DND-41 (cell line): ENCODE measurements around the gene SHROOM3.

Experiments used
- ATAC-seq: fragments of 200-7000 bp; cut with Tn5 transposase; 3 replicates; pipeline ENCODE4 v1.9.1; 2021; ENCODE audit warnings: low read depth; ENCODE audit not compliant: insufficient read depth
- DNase-seq: peaks from one replicate; pipeline ENCODE4 v3.0.0-alpha.2; 2020
- H2AFZ ChIP-seq: 2 replicates; pipeline ENCODE4 v1.6.0; 2012; ENCODE audit warnings: low read depth, low read length
- H3K27ac ChIP-seq: 2 replicates; pipeline ENCODE4 v1.5.1; 2012; ENCODE audit warnings: low read length, inconsistent platforms
- H3K27me3 ChIP-seq: fragments of 200-600 bp; sonication (generic); 2 replicates; pipeline ENCODE4 v1.6.0; 2012; ENCODE audit warnings: low read length, mild to moderate bottlenecking, inconsistent platforms; ENCODE audit not compliant: insufficient read depth, poor library complexity
- H3K36me3 ChIP-seq: 2 replicates; pipeline ENCODE4 v1.5.1; 2012; ENCODE audit warnings: low read length, inconsistent platforms; ENCODE audit not compliant: insufficient read depth
- H3K4me1 ChIP-seq: 2 replicates; pipeline ENCODE4 v1.5.1; 2012; ENCODE audit warnings: mild to moderate bottlenecking, low read length; ENCODE audit not compliant: insufficient read depth
- H3K4me2 ChIP-seq: 2 replicates; pipeline ENCODE4 v1.6.0; 2012; ENCODE audit warnings: mild to moderate bottlenecking, moderate library complexity, low read length, inconsistent platforms; ENCODE audit not compliant: insufficient read depth
- H3K4me3 ChIP-seq, 2 experiments: fragments of 200-600 bp in 1 of 2; shearing (Covaris generic) in 1 of 2; 2 replicates each; pipeline ENCODE4 v1.5.1; 2012 to 2016; ENCODE audit warnings: inconsistent platforms in 2 of 2, low read length in 2 of 2, mild to moderate bottlenecking in 2 of 2, low read depth in 1 of 2, moderate library complexity in 1 of 2
- H3K79me2 ChIP-seq: 2 replicates; pipeline ENCODE4 v1.6.0; 2012; ENCODE audit warnings: low read length, inconsistent platforms; ENCODE audit not compliant: insufficient read depth
- H3K9ac ChIP-seq: 2 replicates; pipeline ENCODE4 v1.6.0; 2012; ENCODE audit warnings: low read depth, mild to moderate bottlenecking, inconsistent platforms, low read length, moderate library complexity
- H3K9me3 ChIP-seq: 2 replicates; pipeline ENCODE4 v1.5.1; 2012; ENCODE audit warnings: low read length, moderate library complexity, mild to moderate bottlenecking, inconsistent platforms; ENCODE audit not compliant: insufficient read depth, severe bottlenecking
- H4K20me1 ChIP-seq: 2 replicates; pipeline ENCODE4 v1.6.0; 2012; ENCODE audit warnings: low read length; ENCODE audit not compliant: insufficient read depth
- EZH2 ChIP-seq: IDR thresholded peaks from 3 replicates; pipeline ENCODE4 v1.6.1; 2012; ENCODE audit warnings: borderline replicate concordance, low read depth, mild to moderate bottlenecking, moderate library complexity, low read length, inconsistent platforms; ENCODE audit not compliant: severe bottlenecking
- TF ChIP-seq, protein P1 (sequence below): IDR thresholded peaks from 2 replicates; pipeline ENCODE4 v1.5.1; 2012; ENCODE audit warnings: borderline replicate concordance, low read length, moderate library complexity, mild to moderate bottlenecking; ENCODE audit not compliant: poor library complexity, severe bottlenecking; ENCODE audit errors: extremely low read depth

SHROOM3 gene

DNA sequence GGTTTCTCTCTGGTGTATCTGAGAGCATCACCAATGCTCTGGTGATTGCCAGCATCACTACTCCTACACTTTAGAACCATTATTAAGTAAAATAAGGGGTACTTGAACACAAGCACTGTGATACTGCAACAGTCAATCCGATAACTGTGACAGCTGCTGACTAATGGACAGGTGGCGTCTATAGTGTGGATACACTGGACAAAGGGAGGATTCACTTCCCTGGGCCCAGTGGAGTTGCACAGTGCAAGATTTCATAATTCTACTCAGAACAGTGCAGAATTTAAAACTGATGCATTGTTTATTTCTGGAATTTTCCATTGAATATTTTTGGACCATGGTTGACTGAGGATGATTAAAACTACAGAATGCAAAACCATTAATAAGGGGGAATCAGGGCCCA is 97.8 kb downstream of the SHROOM3 start:
- Histone ChIP-seq H3K4me2 (no peak overlapping the region), H2AFZ (no peak overlapping the region), H3K9ac (no peak overlapping the region), H3K4me1 (no peaks in the 10 kb centered on the region), H4K20me1 (no peaks in the 10 kb centered on the region), H3K27me3 (no peaks in the 10 kb centered on the region), H3K79me2 (no peaks in the 10 kb centered on the region), H3K27ac (no peak overlapping the region), H3K36me3 (no peaks in the 10 kb centered on the region), H3K4me3 (no peak overlapping the region), H3K9me3 (no peaks in the 10 kb centered on the region)
- no peak for ATAC-seq
- DNase-seq: no peak
- no peak for TF ChIP-seq EZH2
- TF ChIP-seq, protein P1, sequence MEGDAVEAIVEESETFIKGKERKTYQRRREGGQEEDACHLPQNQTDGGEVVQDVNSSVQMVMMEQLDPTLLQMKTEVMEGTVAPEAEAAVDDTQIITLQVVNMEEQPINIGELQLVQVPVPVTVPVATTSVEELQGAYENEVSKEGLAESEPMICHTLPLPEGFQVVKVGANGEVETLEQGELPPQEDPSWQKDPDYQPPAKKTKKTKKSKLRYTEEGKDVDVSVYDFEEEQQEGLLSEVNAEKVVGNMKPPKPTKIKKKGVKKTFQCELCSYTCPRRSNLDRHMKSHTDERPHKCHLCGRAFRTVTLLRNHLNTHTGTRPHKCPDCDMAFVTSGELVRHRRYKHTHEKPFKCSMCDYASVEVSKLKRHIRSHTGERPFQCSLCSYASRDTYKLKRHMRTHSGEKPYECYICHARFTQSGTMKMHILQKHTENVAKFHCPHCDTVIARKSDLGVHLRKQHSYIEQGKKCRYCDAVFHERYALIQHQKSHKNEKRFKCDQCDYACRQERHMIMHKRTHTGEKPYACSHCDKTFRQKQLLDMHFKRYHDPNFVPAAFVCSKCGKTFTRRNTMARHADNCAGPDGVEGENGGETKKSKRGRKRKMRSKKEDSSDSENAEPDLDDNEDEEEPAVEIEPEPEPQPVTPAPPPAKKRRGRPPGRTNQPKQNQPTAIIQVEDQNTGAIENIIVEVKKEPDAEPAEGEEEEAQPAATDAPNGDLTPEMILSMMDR: no peak

DNA sequence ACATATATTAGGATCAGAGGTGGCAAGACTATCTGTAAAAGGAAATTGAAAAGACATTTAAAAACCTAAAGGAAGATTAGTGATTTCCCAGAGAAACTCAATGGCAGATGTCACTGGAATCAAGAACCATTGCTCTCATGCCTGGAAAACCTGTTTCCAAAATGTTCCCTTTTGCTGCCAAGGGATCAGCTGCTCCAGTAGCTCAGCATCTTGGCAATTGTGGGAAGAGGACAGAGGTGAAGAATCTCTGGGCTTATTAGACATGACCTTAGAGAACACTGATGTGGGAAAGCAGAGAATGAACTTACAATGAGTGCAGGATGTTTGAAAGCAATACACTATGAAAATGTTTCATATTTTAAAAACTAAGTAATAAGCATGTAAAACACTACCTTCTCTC is 98.3 kb downstream of the SHROOM3 start:
- Histone ChIP-seq H3K4me1 (no peaks in the 10 kb centered on the region), H3K36me3 (no peaks in the 10 kb centered on the region), H3K4me2 (no peak overlapping the region), H3K4me3 (no peak overlapping the region), H3K9ac (no peak overlapping the region), H3K27ac (no peak overlapping the region), H2AFZ (no peak overlapping the region), H3K79me2 (no peaks in the 10 kb centered on the region), H3K27me3 (no peaks in the 10 kb centered on the region), H3K9me3 (no peaks in the 10 kb centered on the region), H4K20me1 (no peaks in the 10 kb centered on the region)
- TF ChIP-seq EZH2: no peak
- TF ChIP-seq, protein P1: no peak
- ATAC-seq (no peak), DNase-seq (no peak)

DNA sequence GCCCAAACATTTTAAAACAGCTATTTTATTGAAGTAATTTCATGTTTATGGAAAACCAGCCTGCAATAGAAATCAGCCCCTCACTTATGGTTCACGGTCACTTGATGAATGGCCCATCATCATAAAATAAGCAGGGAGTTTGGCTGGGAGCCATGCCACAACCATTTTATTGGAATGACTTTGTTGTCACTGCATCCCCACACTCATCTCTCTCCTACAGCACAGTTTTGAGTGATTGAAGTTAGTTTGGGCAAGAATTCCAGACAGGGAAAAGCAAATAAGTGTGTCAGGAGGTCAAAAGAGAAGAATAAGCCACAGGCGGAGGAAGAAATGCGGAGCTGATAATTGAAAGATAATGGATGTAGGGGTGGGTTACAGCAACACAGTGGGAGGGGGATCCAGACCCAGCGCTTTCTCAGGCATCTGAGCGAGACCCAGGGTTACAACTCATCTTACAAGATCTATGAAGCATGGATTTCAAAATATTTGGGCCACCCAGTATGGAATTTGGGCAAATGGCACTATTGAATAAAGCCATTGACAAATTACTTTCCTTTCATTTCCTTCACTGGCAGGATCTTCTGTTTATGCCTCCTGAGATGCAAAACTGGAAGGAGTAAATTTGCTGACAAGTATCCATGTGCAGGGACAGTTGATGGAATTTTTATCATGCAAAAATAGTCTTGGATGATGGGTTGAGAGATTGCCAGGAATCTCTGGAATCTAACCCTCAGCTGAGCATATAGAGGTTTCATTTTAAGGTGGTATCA is 100.8 kb downstream of the SHROOM3 start:
- Histone ChIP-seq H3K4me2 (no peak overlapping the region), H3K36me3 (no peaks in the 10 kb centered on the region)

More for the DNA sequence above, 100.8 kb downstream of the SHROOM3 start:
- Histone ChIP-seq H3K4me3 (no peak overlapping the region), H3K9ac (no peak overlapping the region), H3K9me3 (no peaks in the 10 kb centered on the region), H3K27me3 (no peaks in the 10 kb centered on the region), H3K27ac (no peak overlapping the region), H4K20me1 (no peaks in the 10 kb centered on the region), H3K79me2 (no peaks in the 10 kb centered on the region), H2AFZ (no peak overlapping the region), H3K4me1 (no peaks in the 10 kb centered on the region)
- no peak for TF ChIP-seq EZH2
- TF ChIP-seq, protein P1: no peak
- no peak for DNase-seq
- ATAC-seq: no peak
